Kidney glomerular epithelial cell (primary cell): ENCODE data around the gene SQOR.

ENCODE experiments used
- DNase-seq: peaks from one replicate; lab custom pipeline; 2025; lab: John Stamatoyannopoulos, UW

Gene SQOR

DNA sequence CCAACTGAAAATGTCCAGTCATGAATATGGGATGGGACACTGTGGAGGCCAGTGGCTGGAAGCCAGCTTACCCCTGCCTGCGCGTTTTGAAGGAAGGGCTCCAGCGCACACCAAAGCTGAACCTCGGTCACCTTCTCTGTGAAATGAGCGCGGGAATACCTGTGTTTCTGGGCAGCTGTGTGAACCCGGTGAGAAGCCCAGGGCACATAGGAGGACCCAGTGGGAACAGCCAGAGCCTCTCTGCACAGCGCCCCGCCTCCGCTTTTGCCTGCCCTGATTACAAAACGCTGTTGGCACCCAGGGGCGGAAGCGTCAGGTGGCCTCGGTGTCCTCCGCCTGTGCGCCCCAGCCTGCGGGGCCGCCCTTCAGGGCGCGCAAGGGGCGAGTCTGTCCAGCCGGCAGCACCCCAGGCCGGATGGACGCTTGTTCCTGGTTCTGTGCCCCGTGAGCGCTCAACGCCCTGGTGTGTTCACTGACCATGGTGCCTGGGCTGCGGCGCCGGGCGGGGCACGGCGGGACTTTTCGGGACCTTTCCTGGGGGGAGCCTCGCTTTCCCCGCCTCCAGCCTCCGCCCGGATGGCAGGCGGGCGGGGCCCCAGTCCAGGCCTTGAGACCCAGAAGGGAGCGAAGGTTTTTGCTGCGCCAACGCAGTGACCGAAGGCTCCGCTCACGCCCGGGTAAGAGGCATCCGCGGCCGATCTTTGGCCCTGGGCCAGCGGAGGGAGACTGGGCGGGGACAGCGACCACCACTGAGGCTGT is at the start of gene SQOR:
Gene SQOR, plus strand, starts transcription at position 598 of the 759 bp plus-strand sequence. CDS start 23,895 bp downstream, outside the sequence.
- DNase-seq, result peak; percentile 85

DNA sequence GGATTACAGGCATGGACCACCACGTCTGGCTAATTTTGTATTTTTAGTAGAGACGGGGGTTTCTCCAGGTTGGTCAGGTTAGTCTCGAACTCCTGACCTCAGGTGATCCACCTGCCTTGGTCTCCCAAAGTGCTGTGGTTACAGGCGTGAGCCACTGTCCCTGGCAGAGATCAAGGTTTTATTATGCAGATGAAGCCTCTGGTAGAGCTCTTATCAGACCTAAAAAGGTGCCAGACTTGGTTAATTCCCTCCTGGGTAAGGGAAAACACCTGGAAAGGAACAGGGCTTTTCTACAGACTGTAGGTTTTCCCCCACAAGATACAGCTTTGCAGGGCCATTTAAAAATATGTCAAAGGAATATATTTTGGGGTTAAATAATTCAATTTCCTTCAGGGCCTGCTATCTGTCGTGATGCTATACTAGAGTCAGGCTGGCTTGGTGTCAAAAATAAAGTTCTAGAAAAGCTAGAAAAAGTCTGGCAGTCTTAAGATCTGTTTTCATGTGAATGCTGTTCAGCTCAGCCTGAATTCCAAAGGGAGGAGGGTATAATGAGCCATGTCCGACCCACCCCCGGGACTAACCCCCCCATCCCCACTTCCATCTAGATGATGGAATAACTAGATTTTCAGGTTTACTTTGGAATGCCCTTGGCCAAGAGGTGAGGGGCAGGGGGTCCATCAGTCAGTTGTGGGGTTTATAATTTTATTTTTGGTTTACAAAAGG is 49.6 kb upstream of the SQOR start:
- DNase-seq, result no peak

DNA sequence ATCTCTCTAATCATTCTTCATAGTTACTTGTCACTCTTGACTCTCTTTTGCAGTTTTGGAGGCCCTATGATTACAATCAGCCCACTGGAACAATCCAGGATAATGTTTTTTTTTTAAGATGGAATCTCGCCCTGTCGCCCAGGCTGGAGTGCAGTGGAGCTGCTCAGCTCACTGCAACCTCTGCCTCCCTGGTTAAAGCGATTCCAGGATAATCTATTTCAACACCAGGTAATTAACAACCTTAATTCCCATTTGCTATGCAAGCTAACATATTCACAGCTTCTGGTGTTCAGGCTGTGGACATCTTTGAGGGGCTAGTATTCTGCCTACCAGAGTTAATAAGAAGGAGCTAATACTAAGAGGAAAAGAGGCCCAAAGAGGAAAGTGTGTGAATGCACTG is 48.7 kb upstream of the SQOR start:
- no peak for DNase-seq

DNA sequence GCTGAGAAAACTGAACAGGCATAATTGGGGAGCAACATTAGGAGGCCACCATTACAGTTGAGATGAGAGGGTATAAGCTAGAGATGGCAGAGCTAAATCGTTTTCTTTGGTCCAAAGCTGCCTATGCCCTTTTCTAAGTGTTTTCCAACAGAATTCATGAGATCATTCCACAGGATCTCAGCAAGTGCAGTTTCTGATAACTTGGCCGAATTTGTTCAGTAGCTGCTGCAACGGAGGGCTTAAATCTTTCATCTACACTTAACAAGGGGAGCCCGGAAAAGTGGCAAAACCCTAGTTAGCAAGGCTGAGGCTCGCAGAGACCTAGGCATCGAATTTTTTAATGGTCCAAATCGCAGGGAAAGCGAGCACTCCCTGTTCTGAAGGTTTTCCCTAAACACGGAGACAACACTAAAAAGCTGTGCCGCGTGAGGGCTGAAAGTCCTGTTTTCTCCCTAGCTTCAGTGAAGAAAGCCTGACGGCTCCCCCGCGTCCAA is 48.2 kb upstream of the SQOR start:
- no peak for DNase-seq

DNA sequence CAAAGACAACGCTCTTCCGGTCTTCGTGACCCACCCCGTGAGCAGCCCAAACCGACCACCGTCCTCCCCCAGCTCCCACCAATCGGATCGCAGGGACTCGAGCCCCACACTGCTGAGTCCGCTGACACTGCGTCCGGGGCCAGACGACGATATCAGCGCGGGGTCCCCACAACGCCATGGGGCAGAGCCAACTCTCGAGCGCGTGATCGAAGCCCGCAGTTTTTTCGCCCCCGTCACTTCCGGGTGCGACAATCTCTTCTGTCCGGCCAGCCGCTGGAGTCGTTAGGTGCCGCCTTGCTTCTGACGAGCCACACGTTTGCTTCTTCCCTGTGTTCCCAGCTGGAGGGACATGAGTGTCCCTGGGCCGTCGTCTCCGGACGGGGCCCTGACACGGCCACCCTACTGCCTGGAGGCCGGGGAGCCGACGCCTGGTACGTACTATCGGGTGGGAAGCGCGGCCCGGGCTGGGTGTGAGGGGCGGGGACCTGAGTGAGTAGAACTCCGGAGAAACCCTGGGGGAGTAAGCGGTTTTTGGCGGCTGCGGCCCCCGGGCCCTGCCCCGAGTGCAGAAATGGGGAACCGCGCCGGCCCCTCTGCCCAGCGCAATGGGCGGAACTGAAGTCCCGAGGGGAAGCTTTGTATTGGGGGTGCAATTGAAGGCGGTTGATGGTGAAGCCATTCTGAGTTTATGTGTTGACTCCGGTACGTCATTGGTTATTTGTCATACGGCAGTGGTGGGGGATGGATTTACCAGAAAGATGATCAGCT is 47.5 kb upstream of the SQOR start, which contains the start of gene BLOC1S6:
Gene BLOC1S6, plus strand, starts transcription at position 285 of the 768 bp plus-strand sequence. Its CDS starts 65 bp downstream, at position 350.
- DNase-seq, result peak; percentile 63

DNA sequence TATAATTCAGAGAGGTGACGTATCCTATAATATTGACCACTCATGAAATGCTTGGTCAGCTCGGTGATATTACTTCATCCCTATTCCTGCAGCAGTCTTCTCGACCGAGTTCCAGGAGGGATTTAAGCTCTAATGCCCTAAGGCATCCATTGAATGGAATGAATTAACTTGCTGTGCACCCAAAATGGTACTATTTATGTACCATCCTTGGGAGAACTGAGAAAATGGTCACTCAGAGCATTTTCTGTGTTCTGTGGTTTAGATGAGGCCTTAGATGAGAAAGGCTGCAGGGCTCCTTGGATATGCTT is 47.0 kb upstream of the SQOR start:
- no peak for DNase-seq

DNA sequence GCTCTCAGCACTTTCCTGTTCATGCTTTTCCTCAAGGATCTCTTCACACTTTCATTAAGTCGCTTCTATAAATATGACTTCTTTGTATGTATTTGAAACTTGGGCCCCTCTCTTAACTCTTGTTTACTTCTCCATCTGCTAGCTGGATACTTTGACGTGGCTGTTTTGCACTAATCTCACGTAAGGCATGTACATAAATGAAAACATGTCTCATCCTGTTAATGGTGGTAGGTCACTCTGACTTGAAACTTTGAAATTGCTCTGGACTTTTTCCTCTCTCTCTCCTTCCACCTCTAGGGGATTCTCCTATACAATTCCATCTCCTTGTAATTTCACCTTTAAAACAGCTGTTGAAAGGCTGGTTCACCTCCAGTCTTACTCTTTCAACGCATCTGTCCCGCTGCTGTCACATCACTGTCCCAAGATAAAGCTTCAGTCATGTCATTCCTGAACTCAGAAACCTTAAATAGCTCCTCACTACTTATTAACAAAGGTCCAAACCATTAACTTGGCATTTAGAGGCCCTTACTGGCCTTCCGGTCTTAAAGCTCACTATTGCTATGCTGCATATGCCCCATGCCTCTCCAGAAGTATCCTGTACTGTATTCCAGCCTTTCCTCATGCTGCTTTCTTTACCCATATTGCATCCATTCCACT is 46.5 kb upstream of the SQOR start:
- peak; percentile 11 for DNase-seq

DNA sequence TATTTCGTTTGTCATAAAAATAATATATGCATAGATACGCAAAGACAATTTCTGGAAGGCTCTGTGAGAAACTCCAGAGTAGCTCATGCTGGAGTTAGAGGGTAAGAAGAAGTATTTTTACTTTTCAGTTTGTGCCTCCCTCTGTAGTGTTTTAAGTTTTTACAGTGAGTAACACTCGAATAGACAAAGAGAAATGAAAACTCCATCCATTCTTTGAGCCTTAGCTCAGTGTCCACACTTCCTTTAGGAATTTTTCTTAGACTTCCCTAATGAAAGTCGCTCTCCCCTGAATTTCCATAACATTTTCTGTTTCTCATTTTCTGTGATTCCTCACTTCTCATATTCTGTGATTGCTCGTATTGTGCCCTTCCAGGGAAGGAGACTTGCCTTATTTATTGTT is 45.6 kb upstream of the SQOR start:
- DNase-seq, result peak; percentile 16

DNA sequence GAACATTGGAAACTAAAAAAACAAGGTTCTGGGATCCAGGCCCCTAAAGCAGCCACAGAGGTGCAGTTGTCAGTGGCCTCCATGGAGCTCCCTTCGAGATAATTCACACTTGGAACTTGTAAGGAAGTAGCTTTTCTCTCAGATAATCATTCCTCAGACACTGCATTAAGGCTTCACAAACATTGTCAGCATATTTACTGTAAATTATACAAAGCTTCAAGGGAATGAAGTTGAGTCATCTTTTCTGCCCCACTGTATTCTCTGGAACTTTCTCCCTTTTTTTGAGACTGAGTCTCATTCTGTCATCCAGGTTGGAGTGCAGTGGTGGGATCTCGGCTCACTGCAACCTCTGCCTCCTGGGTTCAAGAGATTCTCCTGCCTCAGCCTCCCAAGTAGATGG is 40.5 kb upstream of the SQOR start:
- no peak for DNase-seq

DNA sequence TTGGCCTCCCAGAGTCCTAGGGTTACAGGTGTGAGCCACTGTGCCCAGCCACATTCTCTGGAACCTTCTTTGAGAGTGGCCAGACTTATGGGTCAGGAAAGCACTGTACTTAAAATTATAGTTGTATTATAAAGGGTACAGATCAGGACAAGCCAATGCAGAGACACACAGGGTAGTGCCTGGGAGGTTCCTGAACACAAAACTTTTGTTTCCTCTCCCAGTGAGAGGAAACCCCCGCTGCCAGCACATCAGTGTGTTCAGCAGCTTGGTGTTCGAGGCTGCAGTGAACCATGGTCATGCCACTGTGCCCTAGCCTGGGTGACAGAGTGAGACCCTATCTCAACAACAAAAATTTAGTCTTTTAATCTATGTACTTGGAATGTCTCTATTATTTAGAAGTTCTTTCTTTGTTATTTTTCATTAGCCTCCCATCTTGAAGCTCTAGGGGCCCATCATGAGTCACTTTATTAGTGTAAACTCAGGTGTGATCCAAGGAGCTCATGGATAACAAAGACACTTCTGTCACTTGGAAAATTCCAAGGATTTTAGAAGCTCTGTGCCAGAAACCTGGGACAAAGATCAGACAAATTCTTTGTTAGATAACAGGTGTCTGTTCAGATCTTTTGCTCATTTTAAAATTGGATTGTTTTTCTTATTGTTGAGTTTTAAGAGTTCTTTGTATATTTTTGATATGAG is 39.8 kb upstream of the SQOR start:
- no peak for DNase-seq

DNA sequence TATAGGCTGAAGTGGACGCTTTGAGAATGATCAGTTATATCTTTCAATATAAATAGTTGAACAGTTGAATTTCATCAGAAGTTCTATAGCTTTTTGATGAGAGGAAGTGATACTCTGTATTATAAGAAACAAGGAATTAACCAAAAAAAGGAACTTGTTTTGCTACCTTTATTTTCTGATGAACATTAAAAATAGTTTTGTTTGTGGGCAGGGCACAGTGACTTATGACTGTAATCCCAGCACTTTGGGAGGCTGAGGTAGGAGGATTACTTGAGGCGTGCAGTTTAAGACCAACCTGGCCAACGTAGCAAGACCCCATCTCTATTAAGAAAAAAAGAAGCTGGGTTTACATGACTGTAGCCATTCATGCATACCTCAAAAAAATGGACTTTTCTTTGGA is 30.9 kb upstream of the SQOR start:
- no peak for DNase-seq

DNA sequence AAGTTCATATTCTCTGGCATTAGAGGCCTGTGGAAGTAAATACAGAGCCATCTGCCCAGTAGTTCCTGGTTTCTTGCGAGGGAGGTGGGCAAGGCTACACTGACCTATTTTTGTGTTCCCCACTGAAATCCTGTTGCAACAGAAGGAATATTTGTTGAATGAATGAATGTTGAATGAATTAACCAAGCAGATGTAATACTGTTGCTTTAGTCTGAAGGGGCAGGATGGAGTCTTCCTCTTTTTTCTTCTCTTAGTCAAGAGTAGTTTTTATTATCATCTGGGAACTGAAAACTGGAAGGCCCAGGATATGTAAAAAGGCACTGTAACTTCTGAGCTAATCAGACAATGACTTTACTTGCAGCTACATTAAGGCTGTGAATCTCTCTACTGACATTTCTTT is 30.5 kb upstream of the SQOR start:
- no peak for DNase-seq

DNA sequence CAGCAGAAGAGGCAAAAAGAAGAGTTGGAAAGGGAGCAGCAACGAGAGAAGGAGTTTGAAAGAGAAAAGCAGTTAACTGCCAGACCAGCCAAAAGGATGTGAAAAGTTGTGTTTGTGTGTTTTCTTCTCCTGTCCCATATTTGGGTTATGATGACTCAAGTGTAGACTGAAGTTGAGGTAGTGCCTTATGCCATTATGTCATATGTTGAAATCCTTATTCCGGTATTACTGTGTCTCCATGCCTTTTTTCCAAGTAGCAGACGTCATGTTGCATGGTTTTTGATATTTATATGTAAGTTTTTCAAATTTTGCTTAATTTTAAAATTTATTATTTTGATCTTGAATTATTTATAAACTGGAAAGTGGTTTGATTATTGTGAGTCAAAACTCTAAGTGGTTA is 28.4 kb upstream of the SQOR start:
- DNase-seq, result no peak

DNA sequence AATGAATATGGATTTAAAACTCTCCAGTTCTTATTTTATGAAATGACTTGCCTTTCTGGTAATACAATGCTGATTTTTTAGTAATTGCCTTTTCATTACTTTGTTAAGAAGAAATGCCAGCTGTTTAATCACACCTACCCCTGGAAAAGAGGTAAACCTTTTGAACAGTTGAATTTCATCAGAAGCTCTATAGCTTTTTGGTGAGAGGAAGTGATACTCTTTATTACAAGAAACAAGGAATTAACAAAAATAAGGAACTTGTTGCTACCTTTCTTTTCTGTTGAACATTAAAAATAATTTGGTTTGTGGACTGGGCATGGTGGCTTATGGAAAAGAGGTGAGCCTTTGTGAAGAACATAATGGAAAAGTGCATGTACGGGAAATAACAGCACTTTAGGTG is 28.0 kb upstream of the SQOR start:
- DNase-seq, result no peak

DNA sequence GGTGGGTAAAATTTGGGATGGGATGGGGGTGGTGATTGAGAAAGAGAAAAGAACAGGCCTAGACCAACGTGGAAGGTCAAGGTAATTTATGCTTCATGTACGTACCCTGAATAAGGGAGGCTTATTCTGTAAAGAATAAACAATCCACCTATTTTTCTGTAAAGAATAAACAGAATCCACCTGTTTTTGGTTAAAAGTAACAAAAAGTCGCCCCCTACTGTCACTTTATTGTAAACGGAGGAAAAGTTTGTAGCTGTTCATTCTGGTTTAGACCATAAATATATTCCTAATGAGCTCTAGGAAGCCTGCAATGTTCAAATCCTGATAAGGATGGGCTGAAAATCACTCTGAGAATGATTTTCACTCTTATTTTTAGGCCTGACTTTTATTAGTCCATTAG is 23.5 kb upstream of the SQOR start:
- peak; percentile 17 for DNase-seq

DNA sequence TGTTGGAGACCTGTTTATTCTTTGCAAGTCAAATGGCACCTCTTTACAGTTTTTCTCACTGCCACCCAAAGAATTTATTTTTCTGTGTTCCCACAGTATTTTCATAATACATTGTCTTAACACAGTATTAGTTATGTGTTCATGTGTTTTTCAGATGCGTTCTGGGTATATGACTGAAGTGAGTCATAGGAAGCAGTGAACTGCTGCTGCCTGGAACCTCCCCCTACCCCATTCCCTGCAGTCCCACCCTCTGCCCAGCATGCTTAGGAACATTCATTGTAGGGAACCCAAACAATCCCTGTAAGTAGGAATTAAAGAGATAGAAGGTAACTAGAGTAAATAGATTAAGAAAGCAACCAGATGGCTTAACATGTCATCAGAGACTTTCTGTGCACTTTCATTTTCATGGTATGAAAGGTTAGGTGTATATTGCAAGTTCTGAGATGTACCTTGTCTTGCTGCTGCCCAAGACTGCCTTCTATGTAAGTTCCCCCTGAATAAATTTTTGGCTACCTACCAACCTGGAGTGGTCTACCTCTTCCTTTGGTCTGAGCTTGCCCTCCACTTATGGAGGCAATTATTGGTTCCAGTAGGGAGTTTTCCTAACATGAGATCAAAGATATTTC is 21.9 kb upstream of the SQOR start:
- peak; percentile 35 for DNase-seq

DNA sequence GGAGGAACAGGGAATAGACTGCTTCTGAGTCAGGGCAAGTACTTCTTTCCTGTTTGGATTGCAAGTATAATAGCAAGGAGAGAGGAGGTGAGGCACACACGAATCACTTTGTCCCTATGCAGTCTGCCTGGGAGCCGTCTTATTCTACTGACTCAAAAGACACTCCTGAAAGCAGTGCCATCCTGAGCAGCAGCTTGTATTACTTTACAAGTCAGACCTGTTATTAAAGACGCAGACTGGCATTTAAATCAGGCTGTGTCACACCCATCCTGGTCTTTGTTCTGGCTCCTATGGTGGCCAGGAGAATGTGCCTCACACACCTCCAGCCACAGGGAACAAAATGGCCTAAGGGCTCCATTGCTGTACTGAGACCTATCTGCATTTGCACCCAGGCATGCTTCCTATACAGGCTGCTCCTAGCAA is 17.9 kb upstream of the SQOR start:
- DNase-seq, result no peak

DNA sequence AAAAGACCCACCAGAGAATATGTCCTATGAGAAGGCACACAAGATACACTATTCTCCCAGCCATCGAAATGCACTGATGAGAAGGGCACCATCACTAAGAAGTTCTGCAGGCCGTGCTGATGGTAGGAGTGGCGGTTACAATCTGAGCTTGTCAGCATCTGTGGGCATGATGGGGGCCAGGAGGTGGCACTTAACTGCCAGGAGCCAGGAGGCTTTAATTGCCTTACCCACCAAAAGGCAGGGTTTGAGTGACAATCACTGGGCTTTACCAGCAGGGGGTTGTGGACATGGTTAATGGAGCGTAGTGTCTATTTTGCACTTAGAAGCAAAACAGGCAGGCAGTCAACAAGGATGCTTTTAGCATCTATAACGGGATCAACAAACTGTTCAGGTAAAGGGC is 16.0 kb upstream of the SQOR start:
- no peak for DNase-seq

DNA sequence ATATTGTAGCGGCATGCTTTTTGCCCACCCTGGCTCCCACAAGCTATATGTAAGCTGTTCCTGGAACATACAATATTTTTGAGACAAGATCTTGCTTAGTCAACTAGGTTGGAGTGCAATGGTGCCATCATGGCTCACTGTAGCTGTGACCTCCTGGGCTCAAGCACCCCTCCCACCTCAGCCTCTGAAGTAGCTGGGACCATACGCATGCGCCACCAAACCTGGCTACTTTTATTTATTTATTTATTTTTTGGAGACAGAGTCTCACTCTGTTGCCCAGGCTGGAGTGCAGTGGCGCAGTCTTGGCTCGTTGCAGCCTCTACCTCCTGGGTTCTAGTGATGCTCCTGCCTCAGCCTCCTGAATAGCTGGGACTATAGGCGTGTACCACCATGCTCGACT is 6.7 kb upstream of the SQOR start:
- DNase-seq, result no peak

DNA sequence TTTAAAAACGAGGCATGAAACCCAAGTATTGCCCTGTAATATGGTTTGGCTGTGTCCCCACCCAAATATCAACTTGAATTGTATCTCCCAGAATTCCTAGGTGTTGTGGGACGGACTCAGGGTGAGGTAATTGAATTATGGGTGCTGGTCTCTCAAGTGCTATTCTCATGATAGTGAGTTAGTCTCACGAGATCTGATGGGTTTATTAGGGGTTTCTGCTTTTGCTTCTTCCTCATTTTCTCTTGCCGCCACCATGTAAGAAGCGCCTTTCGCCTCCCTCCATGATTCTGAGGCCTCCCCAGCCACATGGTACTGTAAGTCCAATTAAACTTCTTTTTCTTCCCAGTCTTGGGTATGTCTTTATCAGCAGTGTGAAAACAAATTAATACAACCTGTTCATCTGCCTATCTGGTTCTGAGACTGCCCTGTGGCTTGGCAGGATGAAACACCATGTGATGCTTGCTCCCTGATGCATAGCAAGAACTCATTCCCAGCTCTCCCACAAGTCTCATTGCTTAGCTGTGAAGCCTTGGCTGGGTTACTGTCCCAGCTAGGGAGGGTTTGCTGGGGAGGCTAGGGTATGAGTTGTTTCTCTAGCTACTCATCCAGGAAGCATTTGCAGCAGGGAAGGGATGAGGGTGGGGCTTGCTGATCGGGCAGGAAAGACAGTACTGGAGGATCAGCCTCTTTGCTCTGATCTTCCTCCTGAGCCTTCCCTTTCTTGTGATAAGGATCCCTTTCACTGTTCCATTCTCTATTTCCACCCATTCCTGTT is 3.7 kb upstream of the SQOR start:
- DNase-seq, result peak; percentile 97
